ENCODE data around the gene LMCD1. TPM values are rescaled to one million over a fixed set of nuclear protein-coding genes. Genes with fewer than 3 reads are reported as not detected.

Gene LMCD1
- total and polyA plus RNA-seq, 2 of the 4 experiments (the other 2 are of a cell fraction): 50.0 to 53.8 TPM

- Histone ChIP-seq H3K27ac (ENCODE audit: insufficient read depth, low read length) (peak overlapping the region; percentile 64; the same call in 1 of the 2 replicates), H3K4me1 (ENCODE audit: control insufficient read depth, insufficient read depth, low read length) (peaks cover 27% of the 10 kb centered on the region), H4K20me1 (ENCODE audit: insufficient read depth, low read length) (no peaks in the 10 kb centered on the region), H3K36me3 (ENCODE audit: control insufficient read depth, insufficient read depth, low read length) (no peaks in the 10 kb centered on the region), H3K23ac (ENCODE audit: low read depth, low read length) (0 out of 2 replicates have a peak overlapping the region, but pooled peaks have one; percentile 33), H3K9ac (ENCODE audit: low read depth, low read length) (no peak overlapping the region), H3K14ac (replicated peaks; ENCODE audit: low read depth, low read length) (0 out of 2 replicates have a peak overlapping the region, but pooled peaks have one; percentile 8), H3K4me3 (ENCODE audit: insufficient read depth, low read depth, low read length) (no peak overlapping the region), H3K9me1 (ENCODE audit: insufficient read depth, low read length) (peaks cover 17% of the 10 kb centered on the region), H3K27me3 (ENCODE audit: control insufficient read depth, insufficient read depth, low read length) (no peaks in the 10 kb centered on the region), H2BK20ac (ENCODE audit: low read depth, low read length) (peak overlapping the region; percentile 53), H3K56ac (ENCODE audit: extremely low read depth, insufficient read depth, low read length) (no peak overlapping the region), H3K79me1 (ENCODE audit: low read depth in 1 of 2, low read length in 2 of 2) (no peaks in the 10 kb centered on the region; a peak in 1 of 4 replicates), H2AK5ac (ENCODE audit: low read depth, low read length) (peak overlapping the region; percentile 91), H3K9me3 (ENCODE audit: control insufficient read depth, insufficient read depth, low read length) (no peaks in the 10 kb centered on the region), H2AFZ (replicated peaks; ENCODE audit: low read length, poor library complexity) (no peak overlapping the region), H2AK9ac (replicated peaks; ENCODE audit: low read depth, low read length, poor library complexity) (peak overlapping the region; percentile 38), H4K8ac (ENCODE audit: low read depth in 2 of 2, low read length in 2 of 2) (peak overlapping the region in 1 of 2 experiments; percentile 35; a peak in 1 of 4 replicates), H2BK15ac (ENCODE audit: low read depth, low read length) (peak overlapping the region; percentile 84; the same call in 2 of the 3 replicates), H3K4me2 (ENCODE audit: low read depth, low read length) (no peak overlapping the region), H3K4ac (ENCODE audit: low read depth, low read length) (peak overlapping the region; percentile 51), H4K5ac (ENCODE audit: low read depth, low read length) (peak overlapping the region; percentile 48), H2BK120ac (ENCODE audit: low read depth, low read length) (peak overlapping the region; percentile 68), H3K18ac (ENCODE audit: low read depth, low read length) (peak overlapping the region; percentile 53), H2BK5ac (ENCODE audit: low read depth, low read length, poor library complexity, severe bottlenecking) (peak overlapping the region; percentile 47), H4K91ac (ENCODE audit: insufficient read depth, low read depth, low read length) (peak overlapping the region; percentile 61)
- intact Hi-C loops (cut with micrococcal nuclease) (loop anchor here (5.0 kb wide), 1 partner anchor 45 kb away; the partner anchor contains the start of gene LMCD1), dilution Hi-C loops (cut with HindIII; ENCODE audit: low sequenced_read_pairs, unreplicated experiment) (no loop called here), in situ Hi-C loops (cut with MboI; ENCODE audit: low sequenced_read_pairs) (loop anchor here (25.0 kb wide), 1 partner anchor 880 kb away; no protein-coding TSS in a partner anchor)
- ATAC-seq (ENCODE audit: low read depth): no peak
- POLR2A ChIA-PET (ENCODE audit: unreplicated experiment): no interaction called here
- WGBS, 2 experiments (ENCODE audit: extremely low coverage in 2 of 2, insufficient read length in 1 of 2): no CpG with 5 or more reads among the region's 1 CpG
- DNase-seq: peak; percentile 65
- TF ChIP-seq CEBPB (IDR thresholded peaks at IDR 0.05; ENCODE audit: low read depth, low read length) (peak; percentile 62; the same call in 1 of the 2 replicates), MAFK (IDR thresholded peaks at IDR 0.05; ENCODE audit: low read depth, low read length) (no peak), USF2 (IDR thresholded peaks at IDR 0.05; ENCODE audit: low read depth, low read length) (no peak; the same call in 1 of the 2 replicates), FOS (IDR thresholded peaks at IDR 0.05; ENCODE audit: low read depth, low read length) (no peak), MAZ (IDR thresholded peaks at IDR 0.05; ENCODE audit: borderline replicate concordance, low read depth, low read length) (no peak)
- CTCF ChIA-PET: no interaction called here
- no TSS peak for BruUV-seq (replicated peaks)
These were observed 44.6 kb upstream of the LMCD1 start for GRCh38 chr3:8457039-8457438.

All from IMR-90 (cell line).